Fibroblast of lung (primary cell): ENCODE data around the gene BUD23.

Source experiments
- CTCF ChIP-seq, 2 donors: IDR thresholded peaks in 1 of 2; conservative IDR thresholded peaks in 1 of 2; 1 replicate in 1 of 2; 2 replicates in 1 of 2; pipeline ENCODE4 v1.5.1; 2011 to 2012; ENCODE audit warnings: low read length in 2 of 2, control low read depth in 1 of 2, inconsistent platforms in 1 of 2, low read depth in 1 of 2, mild to moderate bottlenecking in 1 of 2
- EZH2 ChIP-seq: IDR thresholded peaks from 2 replicates; pipeline ENCODE4 v1.5.1; 2012; ENCODE audit warnings: low read length, control low read depth, mild to moderate bottlenecking; ENCODE audit errors: missing control alignments

DNA sequence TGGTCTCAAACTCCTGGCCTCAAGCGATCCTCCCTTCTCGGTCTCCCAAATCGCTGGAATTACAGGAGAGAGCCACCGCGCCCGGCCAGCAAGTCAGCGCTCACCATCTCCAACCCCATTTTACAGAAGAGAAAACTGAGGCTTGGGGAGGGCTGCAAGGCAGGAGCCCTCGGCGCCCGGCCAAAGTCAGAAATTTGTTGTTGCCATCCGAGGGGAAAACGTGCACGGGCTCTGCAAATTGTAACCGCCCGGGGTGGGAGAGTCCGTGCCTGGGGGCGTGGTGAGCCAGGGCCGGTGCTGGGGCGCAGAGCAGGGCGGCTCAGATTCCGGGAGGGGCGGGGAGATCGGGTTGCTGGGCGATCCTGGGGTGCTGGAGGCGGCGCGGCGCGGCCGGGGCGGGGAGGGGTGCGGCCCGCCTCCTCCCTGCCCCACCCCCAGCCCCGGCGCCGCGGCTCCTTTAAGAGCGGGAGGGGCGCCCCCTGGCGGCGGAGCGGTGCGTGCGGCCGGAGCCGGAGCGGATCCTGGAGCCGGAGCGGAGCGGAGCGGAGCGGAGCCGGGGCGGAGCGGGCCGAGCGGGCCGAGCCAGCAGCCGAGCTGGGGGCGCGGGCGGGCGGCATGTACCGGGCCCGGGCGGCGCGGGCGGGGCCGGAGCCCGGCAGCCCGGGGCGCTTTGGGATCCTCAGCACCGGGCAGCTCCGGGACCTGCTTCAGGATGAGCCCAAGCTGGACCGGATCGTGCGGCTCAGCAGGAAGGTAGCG, 15.9 kb upstream of the BUD23 start, which contains the start of gene VPS37D:
- TF ChIP-seq CTCF (conservative IDR thresholded peaks at IDR 0.05 in 1 of 2, IDR thresholded peaks at IDR 0.05 in 1 of 2; ENCODE audit: low read depth in 1 of 2, low read length in 2 of 2) (peak; percentile 41 to 65), EZH2 (no peak)
